ENCODE data around the gene SLC39A11. TPM values are rescaled to one million over a fixed set of nuclear protein-coding genes. Genes with fewer than 3 reads are reported as not detected.

Gene SLC39A11
- polyA plus RNA-seq, 3 donors: 27.0 to 30.4 (median 27.4) TPM

- no peak for DNase-seq (ENCODE audit: low read depth in 3 of 3, low spot score in 2 of 3)
Observed at GRCh38 chr17:72705905-72706395, 386.5 kb downstream of the SLC39A11 start.

GRCh38 chr17:72702998-72703397, 389.5 kb downstream of the SLC39A11 start:
- DNase-seq (ENCODE audit: low read depth in 3 of 3, low spot score in 2 of 3): no peak

GRCh38 chr17:72702136-72702735, 390.3 kb downstream of the SLC39A11 start:
- DNase-seq (ENCODE audit: low read depth in 3 of 3, low spot score in 2 of 3): no peak

- no peak for DNase-seq (ENCODE audit: low read depth in 3 of 3, low spot score in 2 of 3)
Observed at GRCh38 chr17:72700226-72700625, 392.3 kb downstream of the SLC39A11 start.

GRCh38 chr17:72699545-72699944, 392.9 kb downstream of the SLC39A11 start:
- DNase-seq (ENCODE audit: low read depth in 3 of 3, low spot score in 2 of 3): no peak

- DNase-seq (ENCODE audit: low read depth in 3 of 3, low spot score in 2 of 3): no peak
Observed at GRCh38 chr17:72697602-72698146, 394.8 kb downstream of the SLC39A11 start.

- DNase-seq (ENCODE audit: low read depth in 3 of 3, low spot score in 2 of 3): no peak
Observed at GRCh38 chr17:72696721-72697120, 395.8 kb downstream of the SLC39A11 start.

- DNase-seq (ENCODE audit: low read depth in 3 of 3, low spot score in 2 of 3): no peak
Observed at GRCh38 chr17:72696156-72696555, 396.3 kb downstream of the SLC39A11 start.

GRCh38 chr17:72693956-72694355, 398.5 kb downstream of the SLC39A11 start:
- no peak for DNase-seq (ENCODE audit: low read depth in 3 of 3, low spot score in 2 of 3)

GRCh38 chr17:72693151-72693878, 399.2 kb downstream of the SLC39A11 start:
- no peak for DNase-seq (ENCODE audit: low read depth in 3 of 3, low spot score in 2 of 3)

- no peak for DNase-seq (ENCODE audit: low read depth in 3 of 3, low spot score in 2 of 3)
Observed at GRCh38 chr17:72692676-72693075, 399.8 kb downstream of the SLC39A11 start.

GRCh38 chr17:72691586-72691985, 400.9 kb downstream of the SLC39A11 start:
- no peak for DNase-seq (ENCODE audit: low read depth in 3 of 3, low spot score in 2 of 3)

- DNase-seq (ENCODE audit: low read depth in 3 of 3, low spot score in 2 of 3): no peak
Observed at GRCh38 chr17:72691017-72691416, 401.5 kb downstream of the SLC39A11 start.

GRCh38 chr17:72687886-72688285, 404.6 kb downstream of the SLC39A11 start:
- no peak for DNase-seq (ENCODE audit: low read depth in 3 of 3, low spot score in 2 of 3)

- DNase-seq (ENCODE audit: low read depth in 3 of 3, low spot score in 2 of 3): no peak
Observed at GRCh38 chr17:72684405-72685020, 408.0 kb downstream of the SLC39A11 start.

GRCh38 chr17:72683506-72684404, 408.7 kb downstream of the SLC39A11 start:
- DNase-seq (ENCODE audit: low read depth in 3 of 3, low spot score in 2 of 3): no peak

- DNase-seq (ENCODE audit: low read depth in 3 of 3, low spot score in 2 of 3): no peak
Observed at GRCh38 chr17:72682605-72683004, 409.9 kb downstream of the SLC39A11 start.

- DNase-seq (ENCODE audit: low read depth in 3 of 3, low spot score in 2 of 3): no peak
Observed at GRCh38 chr17:72681844-72682243, 410.6 kb downstream of the SLC39A11 start.

GRCh38 chr17:72677714-72678390, 414.6 kb downstream of the SLC39A11 start:
- no peak for DNase-seq (ENCODE audit: low read depth in 3 of 3, low spot score in 2 of 3)

- no peak for DNase-seq (ENCODE audit: low read depth in 3 of 3, low spot score in 2 of 3)
Observed at GRCh38 chr17:72677108-72677507, 415.4 kb downstream of the SLC39A11 start.

Data from right renal cortex interstitium (tissue), 3 donors.